ENCODE results near the gene GPSM1.

GPSM1 gene

GRCh38 chr9:136309101-136309801, 18.1 kb upstream of the GPSM1 start:
- no peaks in the 10 kb centered on the region for H3K36me3 ChIP-seq (ENCODE audit: insufficient read depth, low read depth, low read length)
- H3K9me3 ChIP-seq (ENCODE audit: insufficient read depth, low read depth, low read length): no peaks in the 10 kb centered on the region
- no peaks in the 10 kb centered on the region for H3K27me3 ChIP-seq (ENCODE audit: insufficient read depth, low read length)
- no peak overlapping the region for H3K9ac ChIP-seq (ENCODE audit: low read depth, low read length)
- no peaks in the 10 kb centered on the region for H3K4me1 ChIP-seq (ENCODE audit: insufficient read depth, low read length)
- no peak overlapping the region for H3K27ac ChIP-seq (ENCODE audit: low read length)
- no peak overlapping the region for H3K4me3 ChIP-seq (ENCODE audit: low read length)

- Histone ChIP-seq H3K4me1 (ENCODE audit: insufficient read depth, low read length) (no peaks in the 10 kb centered on the region), H3K27me3 (ENCODE audit: insufficient read depth, low read length) (no peaks in the 10 kb centered on the region), H3K4me3 (ENCODE audit: low read length) (no peak overlapping the region), H3K9ac (ENCODE audit: low read depth, low read length) (no peak overlapping the region), H3K9me3 (ENCODE audit: insufficient read depth, low read depth, low read length) (peaks cover 4% of the 10 kb centered on the region), H3K36me3 (ENCODE audit: insufficient read depth, low read depth, low read length) (no peaks in the 10 kb centered on the region), H3K27ac (ENCODE audit: low read length) (no peak overlapping the region)
Observed at GRCh38 chr9:136309806-136310220, 17.5 kb upstream of the GPSM1 start.

GRCh38 chr9:136310273-136311030, 16.9 kb upstream of the GPSM1 start:
- H3K27ac ChIP-seq (ENCODE audit: low read length): no peak overlapping the region
- no peaks in the 10 kb centered on the region for H3K27me3 ChIP-seq (ENCODE audit: insufficient read depth, low read length)
- no peaks in the 10 kb centered on the region for H3K4me1 ChIP-seq (ENCODE audit: insufficient read depth, low read length)
- no peak overlapping the region for H3K9ac ChIP-seq (ENCODE audit: low read depth, low read length)
- H3K36me3 ChIP-seq (ENCODE audit: insufficient read depth, low read depth, low read length): no peaks in the 10 kb centered on the region
- peaks cover 11% of the 10 kb centered on the region for H3K9me3 ChIP-seq (ENCODE audit: insufficient read depth, low read depth, low read length)
- no peak overlapping the region for H3K4me3 ChIP-seq (ENCODE audit: low read length)

- Histone ChIP-seq H3K9ac (ENCODE audit: low read depth, low read length) (no peak overlapping the region), H3K36me3 (ENCODE audit: insufficient read depth, low read depth, low read length) (no peaks in the 10 kb centered on the region), H3K27ac (ENCODE audit: low read length) (no peak overlapping the region)
Observed at GRCh38 chr9:136311051-136312008, 16.0 kb upstream of the GPSM1 start.

GRCh38 chr9:136312009-136312375, 15.3 kb upstream of the GPSM1 start:
- Histone ChIP-seq H3K4me3 (ENCODE audit: low read length) (no peak overlapping the region), H3K27me3 (ENCODE audit: insufficient read depth, low read length) (no peaks in the 10 kb centered on the region), H3K36me3 (ENCODE audit: insufficient read depth, low read depth, low read length) (no peaks in the 10 kb centered on the region), H3K9ac (ENCODE audit: low read depth, low read length) (no peak overlapping the region), H3K27ac (ENCODE audit: low read length) (no peak overlapping the region), H3K9me3 (ENCODE audit: insufficient read depth, low read depth, low read length) (peaks cover 14% of the 10 kb centered on the region), H3K4me1 (ENCODE audit: insufficient read depth, low read length) (no peaks in the 10 kb centered on the region)

More at GRCh38 chr9:136311051-136312008, 16.0 kb upstream of the GPSM1 start:
- no peaks in the 10 kb centered on the region for H3K27me3 ChIP-seq (ENCODE audit: insufficient read depth, low read length)
- no peak overlapping the region for H3K4me3 ChIP-seq (ENCODE audit: low read length)
- H3K4me1 ChIP-seq (ENCODE audit: insufficient read depth, low read length): no peaks in the 10 kb centered on the region
- peaks cover 14% of the 10 kb centered on the region for H3K9me3 ChIP-seq (ENCODE audit: insufficient read depth, low read depth, low read length)

- Histone ChIP-seq H3K36me3 (ENCODE audit: insufficient read depth, low read depth, low read length) (no peaks in the 10 kb centered on the region), H3K9me3 (ENCODE audit: insufficient read depth, low read depth, low read length) (peaks cover 14% of the 10 kb centered on the region), H3K9ac (ENCODE audit: low read depth, low read length) (no peak overlapping the region), H3K4me1 (ENCODE audit: insufficient read depth, low read length) (no peaks in the 10 kb centered on the region), H3K4me3 (ENCODE audit: low read length) (no peak overlapping the region), H3K27me3 (ENCODE audit: insufficient read depth, low read length) (no peaks in the 10 kb centered on the region), H3K27ac (ENCODE audit: low read length) (no peak overlapping the region)
Observed at GRCh38 chr9:136312436-136312835, 14.9 kb upstream of the GPSM1 start.

GRCh38 chr9:136313111-136314055, 14.0 kb upstream of the GPSM1 start:
- H3K9ac ChIP-seq (ENCODE audit: low read depth, low read length): no peak overlapping the region
- H3K27ac ChIP-seq (ENCODE audit: low read length): no peak overlapping the region
- H3K36me3 ChIP-seq (ENCODE audit: insufficient read depth, low read depth, low read length): no peaks in the 10 kb centered on the region

GRCh38 chr9:136314056-136314416, 13.3 kb upstream of the GPSM1 start:
- Histone ChIP-seq H3K4me1 (ENCODE audit: insufficient read depth, low read length) (no peaks in the 10 kb centered on the region), H3K9me3 (ENCODE audit: insufficient read depth, low read depth, low read length) (peaks cover 14% of the 10 kb centered on the region), H3K4me3 (ENCODE audit: low read length) (no peak overlapping the region), H3K9ac (ENCODE audit: low read depth, low read length) (no peak overlapping the region), H3K27me3 (ENCODE audit: insufficient read depth, low read length) (no peaks in the 10 kb centered on the region), H3K36me3 (ENCODE audit: insufficient read depth, low read depth, low read length) (no peaks in the 10 kb centered on the region), H3K27ac (ENCODE audit: low read length) (no peak overlapping the region)

More at GRCh38 chr9:136313111-136314055, 14.0 kb upstream of the GPSM1 start:
- H3K4me3 ChIP-seq (ENCODE audit: low read length): no peak overlapping the region
- no peaks in the 10 kb centered on the region for H3K4me1 ChIP-seq (ENCODE audit: insufficient read depth, low read length)
- H3K9me3 ChIP-seq (ENCODE audit: insufficient read depth, low read depth, low read length): peaks cover 14% of the 10 kb centered on the region
- no peaks in the 10 kb centered on the region for H3K27me3 ChIP-seq (ENCODE audit: insufficient read depth, low read length)

GRCh38 chr9:136314944-136315343, 12.4 kb upstream of the GPSM1 start:
- Histone ChIP-seq H3K9me3 (ENCODE audit: insufficient read depth, low read depth, low read length) (peaks cover 14% of the 10 kb centered on the region), H3K4me1 (ENCODE audit: insufficient read depth, low read length) (no peaks in the 10 kb centered on the region), H3K4me3 (ENCODE audit: low read length) (no peak overlapping the region), H3K9ac (ENCODE audit: low read depth, low read length) (no peak overlapping the region), H3K27ac (ENCODE audit: low read length) (no peak overlapping the region), H3K27me3 (ENCODE audit: insufficient read depth, low read length) (no peaks in the 10 kb centered on the region), H3K36me3 (ENCODE audit: insufficient read depth, low read depth, low read length) (no peaks in the 10 kb centered on the region)

- Histone ChIP-seq H3K9ac (ENCODE audit: low read depth, low read length) (no peak overlapping the region), H3K4me3 (ENCODE audit: low read length) (no peak overlapping the region), H3K4me1 (ENCODE audit: insufficient read depth, low read length) (no peaks in the 10 kb centered on the region), H3K36me3 (ENCODE audit: insufficient read depth, low read depth, low read length) (no peaks in the 10 kb centered on the region), H3K27ac (ENCODE audit: low read length) (no peak overlapping the region), H3K27me3 (ENCODE audit: insufficient read depth, low read length) (no peaks in the 10 kb centered on the region), H3K9me3 (ENCODE audit: insufficient read depth, low read depth, low read length) (peaks cover 14% of the 10 kb centered on the region)
Observed at GRCh38 chr9:136316271-136316751, 11.0 kb upstream of the GPSM1 start.

Data from iPS-20b (cell line).